ENCODE data around the gene MOB1B.

The MOB1B gene

GRCh38 chr4:70901984-70902576, at the start of gene MOB1B:
Gene MOB1B, plus strand, starts transcription at chr4:70902369. Its CDS starts 168 bp downstream, at chr4:70902537.
- Histone ChIP-seq H3K4me1 (ENCODE audit: insufficient read depth, low read length) (no peaks in the 10 kb centered on the region), H3K9ac (ENCODE audit: low read depth, low read length) (peak within 1 kb of the TSS; percentile 62), H3K36me3 (ENCODE audit: insufficient read depth, low read length) (peaks cover 12% of the 10 kb centered on the region), H3K9me3 (ENCODE audit: control insufficient read depth, insufficient read depth, low read length) (no peaks in the 10 kb centered on the region)

GRCh38 chr4:70855464-70855863, 46.7 kb upstream of the MOB1B start:
- H3K36me3 ChIP-seq (ENCODE audit: insufficient read depth, low read length), result no peaks in the 10 kb centered on the region
- H3K4me1 ChIP-seq (ENCODE audit: insufficient read depth, low read length), result peaks cover 7% of the 10 kb centered on the region
- H3K9ac ChIP-seq (ENCODE audit: low read depth, low read length), result no peak overlapping the region
- no peaks in the 10 kb centered on the region for H3K9me3 ChIP-seq (ENCODE audit: control insufficient read depth, insufficient read depth, low read length)

- Histone ChIP-seq H3K4me1 (ENCODE audit: insufficient read depth, low read length) (peaks cover 11% of the 10 kb centered on the region), H3K9me3 (ENCODE audit: control insufficient read depth, insufficient read depth, low read length) (no peaks in the 10 kb centered on the region), H3K9ac (ENCODE audit: low read depth, low read length) (no peak overlapping the region)
Measured at GRCh38 chr4:70858454-70858853, 43.7 kb upstream of the MOB1B start.

GRCh38 chr4:70859066-70859465, 43.1 kb upstream of the MOB1B start:
- Histone ChIP-seq H3K4me1 (ENCODE audit: insufficient read depth, low read length) (peaks cover 11% of the 10 kb centered on the region), H3K9me3 (ENCODE audit: control insufficient read depth, insufficient read depth, low read length) (no peaks in the 10 kb centered on the region), H3K36me3 (ENCODE audit: insufficient read depth, low read length) (no peaks in the 10 kb centered on the region)

More at GRCh38 chr4:70858454-70858853, 43.7 kb upstream of the MOB1B start:
- H3K36me3 ChIP-seq (ENCODE audit: insufficient read depth, low read length), result no peaks in the 10 kb centered on the region

GRCh38 chr4:70863099-70863790, 38.9 kb upstream of the MOB1B start:
- H3K9ac ChIP-seq (ENCODE audit: low read depth, low read length), result no peak overlapping the region
- no peaks in the 10 kb centered on the region for H3K9me3 ChIP-seq (ENCODE audit: control insufficient read depth, insufficient read depth, low read length)
- H3K4me1 ChIP-seq (ENCODE audit: insufficient read depth, low read length), result peaks cover 7% of the 10 kb centered on the region
- no peaks in the 10 kb centered on the region for H3K36me3 ChIP-seq (ENCODE audit: insufficient read depth, low read length)

More at GRCh38 chr4:70859066-70859465, 43.1 kb upstream of the MOB1B start:
- no peak overlapping the region for H3K9ac ChIP-seq (ENCODE audit: low read depth, low read length)

GRCh38 chr4:70868778-70869177, 33.4 kb upstream of the MOB1B start:
- Histone ChIP-seq H3K9ac (ENCODE audit: low read depth, low read length) (no peak overlapping the region), H3K36me3 (ENCODE audit: insufficient read depth, low read length) (no peaks in the 10 kb centered on the region), H3K4me1 (ENCODE audit: insufficient read depth, low read length) (peaks cover 5% of the 10 kb centered on the region), H3K9me3 (ENCODE audit: control insufficient read depth, insufficient read depth, low read length) (no peaks in the 10 kb centered on the region)

- Histone ChIP-seq H3K9ac (ENCODE audit: low read depth, low read length) (no peak overlapping the region), H3K36me3 (ENCODE audit: insufficient read depth, low read length) (no peaks in the 10 kb centered on the region), H3K4me1 (ENCODE audit: insufficient read depth, low read length) (peaks cover 5% of the 10 kb centered on the region), H3K9me3 (ENCODE audit: control insufficient read depth, insufficient read depth, low read length) (no peaks in the 10 kb centered on the region)
Measured at GRCh38 chr4:70873216-70873615, 29.0 kb upstream of the MOB1B start.

GRCh38 chr4:70874268-70875156, 27.7 kb upstream of the MOB1B start:
- Histone ChIP-seq H3K9me3 (ENCODE audit: control insufficient read depth, insufficient read depth, low read length) (no peaks in the 10 kb centered on the region), H3K36me3 (ENCODE audit: insufficient read depth, low read length) (no peaks in the 10 kb centered on the region), H3K4me1 (ENCODE audit: insufficient read depth, low read length) (no peaks in the 10 kb centered on the region), H3K9ac (ENCODE audit: low read depth, low read length) (no peak overlapping the region)

GRCh38 chr4:70877556-70877955, 24.6 kb upstream of the MOB1B start:
- no peaks in the 10 kb centered on the region for H3K9me3 ChIP-seq (ENCODE audit: control insufficient read depth, insufficient read depth, low read length)
- H3K36me3 ChIP-seq (ENCODE audit: insufficient read depth, low read length), result no peaks in the 10 kb centered on the region
- no peaks in the 10 kb centered on the region for H3K4me1 ChIP-seq (ENCODE audit: insufficient read depth, low read length)
- no peak overlapping the region for H3K9ac ChIP-seq (ENCODE audit: low read depth, low read length)

- Histone ChIP-seq H3K9ac (ENCODE audit: low read depth, low read length) (no peak overlapping the region), H3K4me1 (ENCODE audit: insufficient read depth, low read length) (no peaks in the 10 kb centered on the region), H3K9me3 (ENCODE audit: control insufficient read depth, insufficient read depth, low read length) (no peaks in the 10 kb centered on the region), H3K36me3 (ENCODE audit: insufficient read depth, low read length) (no peaks in the 10 kb centered on the region)
Measured at GRCh38 chr4:70880739-70881138, 21.4 kb upstream of the MOB1B start.

GRCh38 chr4:70885174-70885573, 17.0 kb upstream of the MOB1B start:
- Histone ChIP-seq H3K36me3 (ENCODE audit: insufficient read depth, low read length) (no peaks in the 10 kb centered on the region), H3K4me1 (ENCODE audit: insufficient read depth, low read length) (no peaks in the 10 kb centered on the region), H3K9ac (ENCODE audit: low read depth, low read length) (no peak overlapping the region), H3K9me3 (ENCODE audit: control insufficient read depth, insufficient read depth, low read length) (no peaks in the 10 kb centered on the region)

- Histone ChIP-seq H3K9me3 (ENCODE audit: control insufficient read depth, insufficient read depth, low read length) (no peaks in the 10 kb centered on the region), H3K36me3 (ENCODE audit: insufficient read depth, low read length) (no peaks in the 10 kb centered on the region), H3K9ac (ENCODE audit: low read depth, low read length) (no peak overlapping the region), H3K4me1 (ENCODE audit: insufficient read depth, low read length) (no peaks in the 10 kb centered on the region)
Measured at GRCh38 chr4:70892086-70892769, 9.9 kb upstream of the MOB1B start.

GRCh38 chr4:70893790-70894189, 8.4 kb upstream of the MOB1B start:
- Histone ChIP-seq H3K36me3 (ENCODE audit: insufficient read depth, low read length) (no peaks in the 10 kb centered on the region), H3K9me3 (ENCODE audit: control insufficient read depth, insufficient read depth, low read length) (no peaks in the 10 kb centered on the region), H3K9ac (ENCODE audit: low read depth, low read length) (no peak overlapping the region), H3K4me1 (ENCODE audit: insufficient read depth, low read length) (no peaks in the 10 kb centered on the region)

- Histone ChIP-seq H3K4me1 (ENCODE audit: insufficient read depth, low read length) (no peaks in the 10 kb centered on the region), H3K9ac (ENCODE audit: low read depth, low read length) (no peak overlapping the region), H3K36me3 (ENCODE audit: insufficient read depth, low read length) (no peaks in the 10 kb centered on the region), H3K9me3 (ENCODE audit: control insufficient read depth, insufficient read depth, low read length) (no peaks in the 10 kb centered on the region)
Measured at GRCh38 chr4:70895405-70895804, 6.8 kb upstream of the MOB1B start.

Measured in ES-I3 (cell line).